ENCODE results near the gene ZNF200.
A peak's percentile ranks its signal among the peaks of the same experiment; 100 is the strongest.
"Not testable (repeated sequence)": the region's sequence is repeated elsewhere in the genome, so short reads cannot be mapped to it uniquely, and the experiment has no call there.

The ZNF200 gene

DNA sequence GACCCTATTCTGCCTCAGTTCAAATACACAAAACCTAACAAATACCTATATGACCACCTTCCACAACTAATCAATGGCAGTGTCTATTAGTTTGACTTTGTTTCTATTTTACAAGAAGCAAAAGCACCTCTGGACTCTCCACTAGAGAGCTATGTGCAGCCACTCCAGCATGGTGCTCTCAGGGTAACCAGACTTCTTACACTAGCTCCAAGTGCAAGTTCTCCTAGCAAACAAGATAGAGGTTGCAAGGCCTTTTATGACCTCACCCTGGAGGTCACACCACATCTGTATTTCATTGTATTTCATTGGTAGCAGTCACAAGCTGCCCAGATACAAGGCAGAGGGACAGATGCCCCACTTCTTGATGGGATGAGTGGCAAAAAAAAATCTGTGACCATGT lies 40.0 kb upstream of the ZNF200 start:
- TF ChIP-seq, protein P1, sequence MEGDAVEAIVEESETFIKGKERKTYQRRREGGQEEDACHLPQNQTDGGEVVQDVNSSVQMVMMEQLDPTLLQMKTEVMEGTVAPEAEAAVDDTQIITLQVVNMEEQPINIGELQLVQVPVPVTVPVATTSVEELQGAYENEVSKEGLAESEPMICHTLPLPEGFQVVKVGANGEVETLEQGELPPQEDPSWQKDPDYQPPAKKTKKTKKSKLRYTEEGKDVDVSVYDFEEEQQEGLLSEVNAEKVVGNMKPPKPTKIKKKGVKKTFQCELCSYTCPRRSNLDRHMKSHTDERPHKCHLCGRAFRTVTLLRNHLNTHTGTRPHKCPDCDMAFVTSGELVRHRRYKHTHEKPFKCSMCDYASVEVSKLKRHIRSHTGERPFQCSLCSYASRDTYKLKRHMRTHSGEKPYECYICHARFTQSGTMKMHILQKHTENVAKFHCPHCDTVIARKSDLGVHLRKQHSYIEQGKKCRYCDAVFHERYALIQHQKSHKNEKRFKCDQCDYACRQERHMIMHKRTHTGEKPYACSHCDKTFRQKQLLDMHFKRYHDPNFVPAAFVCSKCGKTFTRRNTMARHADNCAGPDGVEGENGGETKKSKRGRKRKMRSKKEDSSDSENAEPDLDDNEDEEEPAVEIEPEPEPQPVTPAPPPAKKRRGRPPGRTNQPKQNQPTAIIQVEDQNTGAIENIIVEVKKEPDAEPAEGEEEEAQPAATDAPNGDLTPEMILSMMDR (IDR thresholded peaks at IDR 0.05): no peak
- no peak for TF ChIP-seq ZFX (IDR thresholded peaks at IDR 0.05; ENCODE audit: borderline replicate concordance)
- no peak overlapping the region; the same call in 1 of the 2 replicates for H3K27ac ChIP-seq

DNA sequence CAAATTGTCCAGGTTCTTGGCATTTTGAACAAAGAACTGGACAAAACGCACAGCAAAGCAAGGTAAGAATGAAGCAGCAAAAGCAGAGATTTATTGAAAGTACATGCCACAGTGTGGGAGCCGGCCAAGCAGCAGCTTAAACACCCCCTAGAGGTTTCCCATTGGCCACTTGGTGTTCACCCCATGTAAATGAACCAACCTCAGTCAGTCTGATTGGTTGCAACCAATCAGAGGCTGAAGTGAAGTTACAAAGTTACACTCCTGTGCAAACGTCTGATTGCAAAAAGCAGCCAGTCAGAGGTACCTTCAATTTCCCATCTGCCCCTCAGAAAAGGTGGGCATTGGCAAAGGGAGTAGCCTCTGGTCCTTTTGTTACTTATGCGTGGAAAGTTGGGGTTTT lies 39.5 kb upstream of the ZNF200 start:
- peak overlapping the region; percentile 22; the same call in 1 of the 2 replicates for H3K27ac ChIP-seq
- TF ChIP-seq, protein P1 (IDR thresholded peaks at IDR 0.05): no peak
- no peak for TF ChIP-seq ZFX (IDR thresholded peaks at IDR 0.05; ENCODE audit: borderline replicate concordance)

DNA sequence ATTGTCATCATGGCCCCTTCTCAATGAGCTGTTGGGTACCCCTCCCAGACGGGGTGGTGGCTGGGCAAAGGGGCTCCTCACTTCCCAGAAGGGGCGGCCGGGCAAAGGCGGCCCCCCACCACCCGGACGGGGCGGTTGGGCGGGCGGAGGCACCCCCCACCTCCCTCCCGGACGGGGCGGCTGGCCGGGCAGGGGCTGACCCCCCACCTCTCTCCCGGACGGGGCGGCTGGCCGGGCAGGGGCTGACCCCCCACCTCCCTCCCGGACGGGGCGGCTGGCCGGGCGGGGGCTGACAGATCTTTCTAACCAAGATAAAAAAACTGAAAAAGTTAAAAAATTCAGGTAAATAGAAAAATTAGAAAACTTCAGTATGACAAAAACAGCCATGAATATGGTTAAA lies 36.3 kb upstream of the ZNF200 start:
- H3K27ac ChIP-seq: not testable (repeated sequence)

DNA sequence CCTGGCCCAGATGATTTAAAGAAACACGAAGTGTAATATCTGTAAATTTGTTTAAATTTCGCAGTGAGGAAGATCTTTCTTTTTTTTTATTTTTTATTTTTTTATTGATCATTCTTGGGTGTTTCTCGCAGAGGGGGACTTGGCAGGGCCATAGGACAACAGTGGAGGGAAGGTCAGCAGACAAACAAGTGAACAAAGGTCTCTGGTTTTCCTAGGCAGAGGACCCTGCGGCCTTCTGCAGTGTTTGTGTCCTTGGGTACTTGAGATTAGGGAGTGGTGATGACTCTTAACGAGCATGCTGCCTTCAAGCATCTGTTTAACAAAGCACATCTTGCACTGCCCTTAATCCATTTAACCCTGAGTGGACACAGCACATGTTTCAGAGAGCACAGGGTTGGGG lies 35.8 kb upstream of the ZNF200 start:
- H3K27ac ChIP-seq: not testable (repeated sequence)

DNA sequence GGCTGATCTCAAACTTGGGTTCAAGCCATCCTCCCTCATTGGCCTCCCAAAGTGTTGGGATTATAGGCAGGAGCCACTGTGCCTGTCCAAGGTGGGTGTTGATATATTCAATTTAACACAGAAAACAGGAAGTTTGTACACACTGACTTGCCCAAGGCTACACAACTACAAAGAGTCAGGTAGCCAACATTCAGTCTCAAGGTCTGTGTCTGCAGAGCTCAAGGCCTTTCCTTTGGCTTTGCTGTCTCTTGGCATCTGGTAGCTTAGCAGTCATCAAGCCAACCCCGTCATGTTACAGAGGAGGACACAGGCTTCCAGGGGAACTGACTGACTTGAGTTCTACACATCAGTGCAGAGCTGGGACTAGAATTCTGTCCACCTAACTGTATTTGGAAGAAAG lies 33.3 kb upstream of the ZNF200 start:
- no peak overlapping the region for H3K27ac ChIP-seq
- TF ChIP-seq ZFX (IDR thresholded peaks at IDR 0.05; ENCODE audit: borderline replicate concordance): no peak
- TF ChIP-seq, protein P1 (IDR thresholded peaks at IDR 0.05): no peak

DNA sequence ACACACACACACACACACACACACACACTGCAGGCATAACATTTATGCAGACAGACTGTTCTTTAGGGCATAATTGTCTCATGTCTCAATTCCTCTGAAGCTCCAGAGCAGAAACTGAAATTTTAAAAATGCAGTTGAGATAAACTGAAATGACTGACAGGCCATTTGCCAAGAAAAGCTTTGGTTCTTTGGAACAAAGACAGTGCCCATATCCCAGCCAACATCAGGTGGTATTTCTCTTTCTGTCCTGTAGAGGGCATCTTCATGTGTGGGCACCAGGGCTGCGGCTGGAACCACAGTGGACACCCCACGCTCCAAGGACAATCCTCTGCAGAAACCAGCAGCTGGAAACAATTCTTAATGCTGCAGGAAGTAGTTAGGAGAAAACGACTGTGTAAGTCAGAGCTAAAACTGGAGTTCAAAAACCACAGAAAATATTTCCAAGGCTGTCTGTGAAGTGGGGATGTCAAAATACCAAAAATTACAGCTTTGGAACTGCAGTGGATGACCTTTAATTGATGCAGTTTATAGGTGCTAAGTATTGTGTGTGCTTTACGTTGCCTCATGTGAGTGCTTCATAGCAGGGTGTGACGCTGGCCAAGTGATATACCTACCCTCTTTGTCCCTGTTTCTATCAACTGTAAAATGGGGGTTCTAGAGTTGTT lies 32.0 kb upstream of the ZNF200 start:
- TF ChIP-seq, protein P1 (IDR thresholded peaks at IDR 0.05): peak; percentile 73
- TF ChIP-seq ZFX (IDR thresholded peaks at IDR 0.05; ENCODE audit: borderline replicate concordance): no peak
- H3K27ac ChIP-seq: no peak overlapping the region

DNA sequence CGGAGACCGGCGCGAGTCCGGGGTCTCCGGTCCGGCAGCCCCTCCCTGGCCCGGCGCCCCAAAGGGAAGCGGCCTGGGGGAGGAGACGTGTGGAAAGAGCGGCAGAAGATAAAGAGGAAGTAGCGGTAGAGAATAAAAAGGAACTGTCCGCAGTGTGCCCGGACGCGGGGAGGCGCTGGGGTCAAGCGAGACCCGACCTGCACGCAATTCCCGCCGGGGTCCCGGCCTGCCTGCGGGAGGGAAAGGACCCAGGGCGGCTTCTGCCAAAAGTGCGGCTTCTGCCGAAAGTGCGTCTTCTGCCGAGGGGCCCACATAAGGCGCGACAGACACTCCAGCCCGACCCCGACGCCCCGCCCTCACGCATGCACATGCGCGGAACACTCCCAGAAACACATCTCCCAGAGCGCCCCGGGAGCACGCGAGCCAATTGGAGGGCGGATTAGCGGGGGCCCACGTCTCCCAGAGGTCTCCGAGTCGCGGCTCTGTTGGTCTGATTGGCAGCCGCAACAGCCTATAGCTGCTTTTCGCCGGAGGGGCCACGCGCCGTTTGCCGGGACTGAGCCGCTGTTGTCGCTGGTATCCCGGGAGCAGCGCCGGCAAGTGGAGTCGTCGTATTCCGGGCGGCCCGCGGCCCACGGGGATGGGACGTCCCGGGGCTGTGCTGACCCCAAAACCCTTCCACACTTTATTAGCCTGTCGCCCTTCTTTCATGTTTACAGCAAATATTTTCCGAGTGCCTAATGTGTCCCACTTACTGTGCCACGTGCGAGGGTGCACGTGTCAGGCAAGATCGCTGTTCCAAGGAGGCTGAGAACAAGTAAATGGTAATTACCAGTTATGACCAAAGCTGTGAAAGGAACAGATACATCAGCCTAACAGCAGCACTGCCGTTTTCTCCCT lies 29.4 kb upstream of the ZNF200 start:
- H3K27ac ChIP-seq: peak overlapping the region; percentile 90
- no peak for TF ChIP-seq ZFX (IDR thresholded peaks at IDR 0.05; ENCODE audit: borderline replicate concordance)
- TF ChIP-seq, protein P1 (IDR thresholded peaks at IDR 0.05): peak; percentile 45

DNA sequence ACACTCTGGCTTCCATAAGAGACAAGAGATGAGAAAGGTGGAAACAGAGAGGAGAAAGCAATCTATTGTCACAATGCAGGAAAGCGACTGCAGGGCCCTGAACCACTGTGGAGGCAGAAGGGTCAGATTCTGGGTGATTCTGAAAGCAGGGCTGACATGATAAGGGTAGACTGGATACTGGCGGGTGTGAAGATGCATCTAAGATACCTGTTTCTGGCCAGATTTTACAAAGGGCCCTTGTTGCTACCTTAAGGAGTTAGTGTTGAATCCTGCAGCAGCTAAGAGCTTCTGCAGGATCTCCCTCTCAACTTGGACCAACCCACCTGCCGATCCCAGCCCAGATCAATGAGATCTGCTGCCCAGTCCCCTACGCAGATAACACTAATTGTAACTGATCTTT lies 27.6 kb upstream of the ZNF200 start:
- TF ChIP-seq, protein P1 (IDR thresholded peaks at IDR 0.05): no peak
- TF ChIP-seq ZFX (IDR thresholded peaks at IDR 0.05; ENCODE audit: borderline replicate concordance): no peak
- no peak overlapping the region for H3K27ac ChIP-seq

Data from 22Rv1 (cell line).